ENCODE results near the gene ERICH3. TPM values are rescaled to one million over a fixed set of nuclear protein-coding genes. Genes with fewer than 3 reads are reported as not detected.

ERICH3 gene
- polyA plus RNA-seq, 1 donor from 2014 or later: 0.27 TPM

DNA sequence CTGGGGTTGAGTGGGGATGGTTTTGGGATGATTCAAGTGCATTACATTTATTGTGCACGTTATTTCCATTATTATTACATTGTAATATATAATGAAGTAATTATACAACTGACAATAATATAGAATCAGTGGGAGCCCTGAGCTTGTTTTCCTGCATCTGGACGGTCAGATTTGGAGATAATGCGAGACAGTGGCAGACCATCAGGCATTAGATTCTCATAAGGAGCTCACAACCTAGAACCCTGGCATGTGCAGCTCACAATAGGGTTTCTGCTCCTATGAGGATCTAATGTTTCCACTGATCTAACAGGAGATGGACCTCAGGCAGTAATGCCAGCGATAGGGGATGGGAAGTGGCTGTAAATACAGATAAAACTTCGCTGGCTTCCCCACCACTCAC is 83.3 kb downstream of the ERICH3 start (continued):
- TF ChIP-seq, protein P1, sequence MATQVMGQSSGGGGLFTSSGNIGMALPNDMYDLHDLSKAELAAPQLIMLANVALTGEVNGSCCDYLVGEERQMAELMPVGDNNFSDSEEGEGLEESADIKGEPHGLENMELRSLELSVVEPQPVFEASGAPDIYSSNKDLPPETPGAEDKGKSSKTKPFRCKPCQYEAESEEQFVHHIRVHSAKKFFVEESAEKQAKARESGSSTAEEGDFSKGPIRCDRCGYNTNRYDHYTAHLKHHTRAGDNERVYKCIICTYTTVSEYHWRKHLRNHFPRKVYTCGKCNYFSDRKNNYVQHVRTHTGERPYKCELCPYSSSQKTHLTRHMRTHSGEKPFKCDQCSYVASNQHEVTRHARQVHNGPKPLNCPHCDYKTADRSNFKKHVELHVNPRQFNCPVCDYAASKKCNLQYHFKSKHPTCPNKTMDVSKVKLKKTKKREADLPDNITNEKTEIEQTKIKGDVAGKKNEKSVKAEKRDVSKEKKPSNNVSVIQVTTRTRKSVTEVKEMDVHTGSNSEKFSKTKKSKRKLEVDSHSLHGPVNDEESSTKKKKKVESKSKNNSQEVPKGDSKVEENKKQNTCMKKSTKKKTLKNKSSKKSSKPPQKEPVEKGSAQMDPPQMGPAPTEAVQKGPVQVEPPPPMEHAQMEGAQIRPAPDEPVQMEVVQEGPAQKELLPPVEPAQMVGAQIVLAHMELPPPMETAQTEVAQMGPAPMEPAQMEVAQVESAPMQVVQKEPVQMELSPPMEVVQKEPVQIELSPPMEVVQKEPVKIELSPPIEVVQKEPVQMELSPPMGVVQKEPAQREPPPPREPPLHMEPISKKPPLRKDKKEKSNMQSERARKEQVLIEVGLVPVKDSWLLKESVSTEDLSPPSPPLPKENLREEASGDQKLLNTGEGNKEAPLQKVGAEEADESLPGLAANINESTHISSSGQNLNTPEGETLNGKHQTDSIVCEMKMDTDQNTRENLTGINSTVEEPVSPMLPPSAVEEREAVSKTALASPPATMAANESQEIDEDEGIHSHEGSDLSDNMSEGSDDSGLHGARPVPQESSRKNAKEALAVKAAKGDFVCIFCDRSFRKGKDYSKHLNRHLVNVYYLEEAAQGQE (IDR thresholded peaks at IDR 0.05; ENCODE audit: borderline replicate concordance): no peak

DNA sequence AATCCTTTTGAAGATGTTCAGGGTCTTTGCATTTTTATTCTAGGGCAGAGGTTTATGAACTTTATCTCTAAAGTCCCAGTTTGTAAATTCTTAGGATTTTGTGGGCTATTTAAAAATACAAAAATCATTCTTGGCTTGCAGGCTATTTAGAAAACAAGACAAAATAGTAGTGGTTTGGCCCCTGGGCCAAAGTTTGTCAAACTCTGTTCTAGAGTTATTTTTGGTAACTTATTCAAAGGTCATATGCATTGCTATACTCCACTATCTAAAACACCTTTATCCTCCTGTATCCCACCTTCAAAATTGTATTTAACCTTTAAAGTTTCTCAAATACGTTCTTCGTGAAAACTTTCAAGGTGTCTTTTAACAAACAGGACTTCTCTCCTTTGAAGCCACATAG is 85.7 kb downstream of the ERICH3 start:
- no peak overlapping the region for H3K27ac ChIP-seq (ENCODE audit: low read length)
- H3K79me2 ChIP-seq (replicated peaks; ENCODE audit: insufficient read depth, low read length): no peaks in the 10 kb centered on the region
- H3K4me2 ChIP-seq (ENCODE audit: low read length): no peak overlapping the region
- no peaks in the 10 kb centered on the region for H3K27me3 ChIP-seq (ENCODE audit: insufficient read depth, low read depth, low read length)
- no peak for TF ChIP-seq POLR2AphosphoS5 (IDR thresholded peaks at IDR 0.05)
- no peak for TF ChIP-seq RAD21 (conservative IDR thresholded peaks at IDR 0.05)
- TF ChIP-seq MXI1 (conservative IDR thresholded peaks at IDR 0.05; ENCODE audit: poor library complexity, severe bottlenecking): no peak
- no peak for TF ChIP-seq EP300 (conservative IDR thresholded peaks at IDR 0.05; ENCODE audit: poor library complexity, severe bottlenecking)
- no peak for TF ChIP-seq TAF1 (IDR thresholded peaks at IDR 0.05; ENCODE audit: low read depth)
- TF ChIP-seq, protein P2, sequence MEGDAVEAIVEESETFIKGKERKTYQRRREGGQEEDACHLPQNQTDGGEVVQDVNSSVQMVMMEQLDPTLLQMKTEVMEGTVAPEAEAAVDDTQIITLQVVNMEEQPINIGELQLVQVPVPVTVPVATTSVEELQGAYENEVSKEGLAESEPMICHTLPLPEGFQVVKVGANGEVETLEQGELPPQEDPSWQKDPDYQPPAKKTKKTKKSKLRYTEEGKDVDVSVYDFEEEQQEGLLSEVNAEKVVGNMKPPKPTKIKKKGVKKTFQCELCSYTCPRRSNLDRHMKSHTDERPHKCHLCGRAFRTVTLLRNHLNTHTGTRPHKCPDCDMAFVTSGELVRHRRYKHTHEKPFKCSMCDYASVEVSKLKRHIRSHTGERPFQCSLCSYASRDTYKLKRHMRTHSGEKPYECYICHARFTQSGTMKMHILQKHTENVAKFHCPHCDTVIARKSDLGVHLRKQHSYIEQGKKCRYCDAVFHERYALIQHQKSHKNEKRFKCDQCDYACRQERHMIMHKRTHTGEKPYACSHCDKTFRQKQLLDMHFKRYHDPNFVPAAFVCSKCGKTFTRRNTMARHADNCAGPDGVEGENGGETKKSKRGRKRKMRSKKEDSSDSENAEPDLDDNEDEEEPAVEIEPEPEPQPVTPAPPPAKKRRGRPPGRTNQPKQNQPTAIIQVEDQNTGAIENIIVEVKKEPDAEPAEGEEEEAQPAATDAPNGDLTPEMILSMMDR (IDR thresholded peaks at IDR 0.05; ENCODE audit: poor library complexity, severe bottlenecking): no peak
- TF ChIP-seq SMC3 (conservative IDR thresholded peaks at IDR 0.05; ENCODE audit: poor library complexity): no peak
- TF ChIP-seq, protein P1 (IDR thresholded peaks at IDR 0.05; ENCODE audit: borderline replicate concordance): no peak
- no peak for TF ChIP-seq EZH2 (IDR thresholded peaks at IDR 0.05; ENCODE audit: borderline replicate concordance, insufficient read depth, low read length, poor library complexity, severe bottlenecking)
- H2AFZ ChIP-seq (ENCODE audit: low read depth, low read length): no peak overlapping the region
- H4K20me1 ChIP-seq (ENCODE audit: insufficient read depth): no peaks in the 10 kb centered on the region
- no peak overlapping the region for H3K9ac ChIP-seq (ENCODE audit: low read length)
- no peaks in the 10 kb centered on the region for H3K9me2 ChIP-seq (ENCODE audit: insufficient read depth, low read length)
- no peak overlapping the region for H3K4me3 ChIP-seq (ENCODE audit: low read length)
- no peaks in the 10 kb centered on the region for H3K9me3 ChIP-seq (ENCODE audit: low read length)
- H3K36me3 ChIP-seq (ENCODE audit: insufficient read depth, low read length): no peaks in the 10 kb centered on the region
- H3F3A ChIP-seq (ENCODE audit: insufficient read depth, low read length, poor library complexity, severe bottlenecking): no peaks in the 10 kb centered on the region

All from neural cell (in vitro differentiated cells).